ENCODE data around the gene ATP4B.

The ATP4B gene

GRCh38 chr13:113605461-113605860, 52.5 kb downstream of the ATP4B start:
- TF ChIP-seq CTCF (IDR thresholded peaks at IDR 0.05; ENCODE audit: control insufficient read depth, extremely low read depth, insufficient read depth), result no peak
- no peak for DNase-seq (ENCODE audit: low read depth)
- no peak overlapping the region for H3K4me3 ChIP-seq (ENCODE audit: low read depth, low read length)

GRCh38 chr13:113604186-113604585, 53.8 kb downstream of the ATP4B start:
- TF ChIP-seq CTCF (IDR thresholded peaks at IDR 0.05; ENCODE audit: control insufficient read depth, extremely low read depth, insufficient read depth), result no peak
- no peak overlapping the region for H3K4me3 ChIP-seq (ENCODE audit: low read depth, low read length)
- DNase-seq (ENCODE audit: low read depth), result no peak

GRCh38 chr13:113603116-113603710, 54.8 kb downstream of the ATP4B start:
- TF ChIP-seq CTCF (IDR thresholded peaks at IDR 0.05; ENCODE audit: control insufficient read depth, extremely low read depth, insufficient read depth), result no peak
- no peak for DNase-seq (ENCODE audit: low read depth)
- H3K4me3 ChIP-seq (ENCODE audit: low read depth, low read length), result no peak overlapping the region

- no peak overlapping the region for H3K4me3 ChIP-seq (ENCODE audit: low read depth, low read length)
- no peak for TF ChIP-seq CTCF (IDR thresholded peaks at IDR 0.05; ENCODE audit: control insufficient read depth, extremely low read depth, insufficient read depth)
- DNase-seq (ENCODE audit: low read depth), result no peak
Measured at GRCh38 chr13:113602291-113602988, 55.6 kb downstream of the ATP4B start.

GRCh38 chr13:113601166-113602070, 56.6 kb downstream of the ATP4B start:
- TF ChIP-seq CTCF (IDR thresholded peaks at IDR 0.05; ENCODE audit: control insufficient read depth, extremely low read depth, insufficient read depth), result no peak
- no peak for DNase-seq (ENCODE audit: low read depth)
- no peak overlapping the region for H3K4me3 ChIP-seq (ENCODE audit: low read depth, low read length)

GRCh38 chr13:113599391-113599790, 58.6 kb downstream of the ATP4B start:
- no peak for DNase-seq (ENCODE audit: low read depth)
- TF ChIP-seq CTCF (IDR thresholded peaks at IDR 0.05; ENCODE audit: control insufficient read depth, extremely low read depth, insufficient read depth), result no peak
- no peak overlapping the region for H3K4me3 ChIP-seq (ENCODE audit: low read depth, low read length)

All from LNCaP clone FGC (cell line).